ENCODE measurements around the gene EHD3.

Gene EHD3

GRCh38 chr2:31212659-31213600 lies 21.0 kb upstream of the EHD3 start:
- Histone ChIP-seq H3K36me3 (replicated peaks) (no peaks in the 10 kb centered on the region), H3K4me3 (ENCODE audit: low read depth, low read length) (no peak overlapping the region), H3K27me3 (replicated peaks) (no peaks in the 10 kb centered on the region), H3K27ac (no peak overlapping the region)
- in situ Hi-C loops (cut with HindIII; ENCODE audit: low pct_ligation_motif_present, low sequenced_read_pairs): no loop called here
- TF ChIP-seq CTCF (IDR thresholded peaks at IDR 0.05; ENCODE audit: low read depth, low read length, missing control alignments): no peak
- DNase-seq: peak; percentile 31

GRCh38 chr2:31213601-31214443 lies 20.1 kb upstream of the EHD3 start:
- in situ Hi-C loops (cut with HindIII; ENCODE audit: low pct_ligation_motif_present, low sequenced_read_pairs): no loop called here
- Histone ChIP-seq H3K27ac (no peak overlapping the region), H3K27me3 (replicated peaks) (no peaks in the 10 kb centered on the region), H3K4me3 (ENCODE audit: low read depth, low read length) (no peak overlapping the region), H3K36me3 (replicated peaks) (no peaks in the 10 kb centered on the region)
- no peak for TF ChIP-seq CTCF (IDR thresholded peaks at IDR 0.05; ENCODE audit: low read depth, low read length, missing control alignments)
- no peak for DNase-seq

- in situ Hi-C loops (cut with HindIII; ENCODE audit: low pct_ligation_motif_present, low sequenced_read_pairs): no loop called here
- H3K27ac ChIP-seq: no peak overlapping the region
- no peak for TF ChIP-seq CTCF (IDR thresholded peaks at IDR 0.05; ENCODE audit: low read depth, low read length, missing control alignments)
- H3K4me3 ChIP-seq (ENCODE audit: low read depth, low read length): no peak overlapping the region
- H3K36me3 ChIP-seq (replicated peaks): no peaks in the 10 kb centered on the region
- no peaks in the 10 kb centered on the region for H3K27me3 ChIP-seq (replicated peaks)
- DNase-seq: no peak
These were observed 19.5 kb upstream of the EHD3 start for GRCh38 chr2:31214444-31214915.

- TF ChIP-seq CTCF (IDR thresholded peaks at IDR 0.05; ENCODE audit: low read depth, low read length, missing control alignments): no peak
- DNase-seq: no peak
- Histone ChIP-seq H3K4me3 (ENCODE audit: low read depth, low read length) (no peak overlapping the region), H3K27me3 (replicated peaks) (no peaks in the 10 kb centered on the region), H3K36me3 (replicated peaks) (no peaks in the 10 kb centered on the region), H3K27ac (no peak overlapping the region)
- in situ Hi-C loops (cut with HindIII; ENCODE audit: low pct_ligation_motif_present, low sequenced_read_pairs): no loop called here
These were observed 17.2 kb upstream of the EHD3 start for GRCh38 chr2:31216734-31217133.

- H3K4me3 ChIP-seq (ENCODE audit: low read depth, low read length): no peak within 1 kb of the TSS
- H3K36me3 ChIP-seq (replicated peaks): no peaks in the 10 kb centered on the region
- DNase-seq: no peak
- TF ChIP-seq CTCF (IDR thresholded peaks at IDR 0.05; ENCODE audit: low read depth, low read length, missing control alignments): no peak
- no peaks in the 10 kb centered on the region for H3K27me3 ChIP-seq (replicated peaks)
- in situ Hi-C loops (cut with HindIII; ENCODE audit: low pct_ligation_motif_present, low sequenced_read_pairs): no loop called here
- no peak within 1 kb of the TSS for H3K27ac ChIP-seq
These were observed 16.3 kb upstream of the EHD3 start, which contains the start of gene CAPN14 for GRCh38 chr2:31217465-31218200. Gene CAPN14, minus strand, starts transcription at chr2:31217515. Its CDS starts 12,068 bp downstream, at chr2:31205447.

Measured in brain microvascular endothelial cell (primary cell).